ENCODE data around the gene MKKS.

Gene MKKS

DNA sequence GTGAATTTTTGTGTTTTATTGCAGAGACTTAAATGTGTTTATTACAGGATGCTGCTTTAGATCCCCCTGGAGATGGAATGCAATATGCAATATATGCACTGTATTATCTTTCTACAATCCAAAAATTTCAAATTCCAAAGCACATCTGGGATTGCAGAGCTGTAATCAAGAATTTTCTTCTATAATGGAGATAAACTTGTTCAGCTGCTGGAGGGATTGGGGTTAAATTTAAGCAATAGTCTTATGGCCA, 66.4 kb downstream of the MKKS start:
- Histone ChIP-seq H3K36me3 (ENCODE audit: control insufficient read depth in 1 of 2, insufficient read depth in 2 of 2, low read length in 2 of 2) (no peaks in the 10 kb centered on the region), H3K9me3 (ENCODE audit: control insufficient read depth in 1 of 2, low read length in 2 of 2) (no peaks in the 10 kb centered on the region), H3K27me3 (ENCODE audit: low read depth, low read length) (no peaks in the 10 kb centered on the region), H3K4me1 (ENCODE audit: control insufficient read depth in 1 of 2, insufficient read depth in 2 of 2, low read length in 2 of 2) (no peaks in the 10 kb centered on the region), H3K27ac (ENCODE audit: low read length) (no peak overlapping the region), H3K4me3 (ENCODE audit: low read depth in 1 of 2, low read length in 2 of 2) (no peak overlapping the region)

DNA sequence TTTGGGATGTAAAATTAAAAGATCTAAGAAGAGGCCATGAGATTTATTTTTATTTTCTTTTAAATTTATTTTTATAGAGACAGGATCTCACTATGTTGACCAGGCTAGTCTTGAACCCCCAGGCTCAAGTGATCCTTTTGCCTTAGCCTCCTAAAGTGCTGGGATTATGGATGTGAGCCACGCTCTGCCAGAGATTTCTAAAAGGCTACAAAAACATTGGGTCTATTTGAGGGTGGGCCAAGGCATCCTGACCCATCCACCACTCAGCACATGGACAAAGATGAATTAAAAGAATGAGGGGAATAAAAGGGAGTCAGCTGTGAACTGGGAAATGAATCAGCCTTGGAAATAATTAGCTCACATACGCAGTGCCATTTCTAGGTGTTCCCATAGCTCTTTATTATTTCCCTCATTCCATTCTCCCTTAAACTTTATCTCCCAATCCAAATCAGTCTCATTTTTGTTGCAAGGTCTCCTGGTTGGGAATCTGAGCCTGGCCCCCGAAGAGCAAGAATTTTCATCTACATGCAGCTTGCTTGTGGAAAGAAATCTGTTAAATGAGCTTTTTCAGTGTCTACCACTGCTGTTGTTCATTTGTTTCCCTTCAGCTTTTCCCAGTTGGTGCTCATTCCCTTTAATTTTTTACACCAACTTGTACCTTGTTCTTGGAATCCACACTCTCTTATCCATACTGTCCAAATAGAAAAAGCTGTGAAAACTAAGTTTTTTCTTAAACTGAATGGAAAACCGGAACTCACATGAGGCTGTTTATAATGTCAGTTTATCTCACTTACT, 66.9 kb downstream of the MKKS start:
- no peaks in the 10 kb centered on the region for H3K27me3 ChIP-seq (ENCODE audit: low read depth, low read length)
- H3K9me3 ChIP-seq (ENCODE audit: control insufficient read depth in 1 of 2, low read length in 2 of 2): no peaks in the 10 kb centered on the region
- no peaks in the 10 kb centered on the region for H3K4me1 ChIP-seq (ENCODE audit: control insufficient read depth in 1 of 2, insufficient read depth in 2 of 2, low read length in 2 of 2)
- H3K36me3 ChIP-seq (ENCODE audit: control insufficient read depth in 1 of 2, insufficient read depth in 2 of 2, low read length in 2 of 2): no peaks in the 10 kb centered on the region
- no peak overlapping the region for H3K4me3 ChIP-seq (ENCODE audit: low read depth in 1 of 2, low read length in 2 of 2)
- H3K27ac ChIP-seq (ENCODE audit: low read length): no peak overlapping the region

- no peaks in the 10 kb centered on the region for H3K36me3 ChIP-seq (ENCODE audit: control insufficient read depth in 1 of 2, insufficient read depth in 2 of 2, low read length in 2 of 2)
- no peak overlapping the region for H3K27ac ChIP-seq (ENCODE audit: low read length)
- no peak overlapping the region for H3K4me3 ChIP-seq (ENCODE audit: low read depth in 1 of 2, low read length in 2 of 2)
- H3K27me3 ChIP-seq (ENCODE audit: low read depth, low read length): no peaks in the 10 kb centered on the region
- H3K4me1 ChIP-seq (ENCODE audit: control insufficient read depth in 1 of 2, insufficient read depth in 2 of 2, low read length in 2 of 2): no peaks in the 10 kb centered on the region
- no peaks in the 10 kb centered on the region for H3K9me3 ChIP-seq (ENCODE audit: control insufficient read depth in 1 of 2, low read length in 2 of 2)
Observed at GRCh38 chr20:10362674-10363073, 71.3 kb downstream of the MKKS start.

DNA sequence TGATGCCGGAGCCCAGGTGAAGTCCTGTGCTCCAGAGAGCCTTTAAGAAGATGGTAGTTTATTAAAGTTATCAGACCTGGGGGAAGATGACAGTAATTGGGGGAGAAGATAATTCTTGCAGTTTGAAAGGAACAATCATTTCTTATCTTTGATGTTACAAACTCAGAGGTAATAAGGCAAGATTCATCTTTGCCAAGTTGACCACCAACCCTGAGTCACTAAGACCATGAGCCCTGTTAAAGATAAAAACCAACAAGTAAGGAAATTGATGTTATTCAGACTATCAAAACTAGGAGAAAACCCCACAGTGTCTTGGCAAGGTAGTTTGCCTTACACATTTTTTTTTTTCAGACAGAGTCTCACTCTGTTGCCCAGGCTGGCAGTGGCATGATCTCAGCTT, 73.1 kb downstream of the MKKS start:
- no peak overlapping the region for H3K27ac ChIP-seq (ENCODE audit: low read length)
- no peak overlapping the region for H3K4me3 ChIP-seq (ENCODE audit: low read depth in 1 of 2, low read length in 2 of 2)
- no peaks in the 10 kb centered on the region for H3K9me3 ChIP-seq (ENCODE audit: control insufficient read depth in 1 of 2, low read length in 2 of 2)
- H3K27me3 ChIP-seq (ENCODE audit: low read depth, low read length): no peaks in the 10 kb centered on the region
- H3K4me1 ChIP-seq (ENCODE audit: control insufficient read depth in 1 of 2, insufficient read depth in 2 of 2, low read length in 2 of 2): no peaks in the 10 kb centered on the region
- no peaks in the 10 kb centered on the region for H3K36me3 ChIP-seq (ENCODE audit: control insufficient read depth in 1 of 2, insufficient read depth in 2 of 2, low read length in 2 of 2)

- Histone ChIP-seq H3K4me1 (ENCODE audit: control insufficient read depth in 1 of 2, insufficient read depth in 2 of 2, low read length in 2 of 2) (no peaks in the 10 kb centered on the region), H3K27me3 (ENCODE audit: low read depth, low read length) (no peaks in the 10 kb centered on the region), H3K4me3 (ENCODE audit: low read depth in 1 of 2, low read length in 2 of 2) (no peak overlapping the region), H3K9me3 (ENCODE audit: control insufficient read depth in 1 of 2, low read length in 2 of 2) (no peaks in the 10 kb centered on the region), H3K27ac (ENCODE audit: low read length) (no peak overlapping the region), H3K36me3 (ENCODE audit: control insufficient read depth in 1 of 2, insufficient read depth in 2 of 2, low read length in 2 of 2) (no peaks in the 10 kb centered on the region)
Observed at GRCh38 chr20:10359621-10360040, 74.4 kb downstream of the MKKS start.

DNA sequence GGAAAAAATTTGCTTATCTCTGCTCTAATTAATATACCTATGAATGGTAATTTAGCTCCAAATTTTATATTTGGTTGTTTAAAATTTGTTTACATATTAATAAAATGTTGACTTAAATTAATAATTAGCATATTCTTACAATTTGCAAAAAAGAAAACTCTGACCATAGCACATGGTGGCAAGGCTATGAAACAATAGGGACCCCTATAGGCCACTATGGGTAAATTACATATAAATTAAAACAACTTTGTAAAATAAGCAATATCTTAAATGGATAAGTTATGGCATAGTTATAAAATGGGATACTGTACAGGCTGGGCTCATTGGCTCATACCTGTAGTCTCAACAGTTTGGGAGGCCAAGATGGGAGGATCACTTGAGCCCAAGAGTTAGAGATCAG, 76.0 kb downstream of the MKKS start:
- no peak overlapping the region for H3K4me3 ChIP-seq (ENCODE audit: low read depth in 1 of 2, low read length in 2 of 2)
- no peaks in the 10 kb centered on the region for H3K36me3 ChIP-seq (ENCODE audit: control insufficient read depth in 1 of 2, insufficient read depth in 2 of 2, low read length in 2 of 2)
- H3K27ac ChIP-seq (ENCODE audit: low read length): no peak overlapping the region
- H3K9me3 ChIP-seq (ENCODE audit: control insufficient read depth in 1 of 2, low read length in 2 of 2): no peaks in the 10 kb centered on the region
- H3K27me3 ChIP-seq (ENCODE audit: low read depth, low read length): no peaks in the 10 kb centered on the region
- H3K4me1 ChIP-seq (ENCODE audit: control insufficient read depth in 1 of 2, insufficient read depth in 2 of 2, low read length in 2 of 2): no peaks in the 10 kb centered on the region

GRCh38 chr20:10357061-10357708, 76.8 kb downstream of the MKKS start:
- H3K4me3 ChIP-seq (ENCODE audit: low read depth in 1 of 2, low read length in 2 of 2): no peak overlapping the region
- H3K9me3 ChIP-seq (ENCODE audit: control insufficient read depth in 1 of 2, low read length in 2 of 2): no peaks in the 10 kb centered on the region

DNA sequence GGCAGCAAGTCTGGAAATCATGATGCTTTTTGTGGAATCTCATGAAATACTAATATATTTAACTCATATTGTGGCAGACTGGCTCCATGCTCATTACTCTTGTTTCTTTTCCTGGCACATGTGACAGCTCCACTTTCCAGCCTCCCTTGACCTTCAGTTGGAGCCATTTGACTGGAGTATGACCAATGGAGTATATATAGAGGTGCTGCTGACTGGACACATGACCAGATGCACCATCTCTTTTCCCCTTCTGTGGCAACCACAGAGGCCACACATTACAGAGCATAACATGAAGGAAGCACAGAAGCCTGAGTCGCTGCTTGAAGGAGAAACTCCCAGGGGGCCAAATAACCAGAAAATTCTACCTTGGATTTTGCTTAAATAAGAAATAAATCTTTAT, 77.4 kb downstream of the MKKS start:
- no peaks in the 10 kb centered on the region for H3K9me3 ChIP-seq (ENCODE audit: control insufficient read depth in 1 of 2, low read length in 2 of 2)
- H3K4me1 ChIP-seq (ENCODE audit: control insufficient read depth in 1 of 2, insufficient read depth in 2 of 2, low read length in 2 of 2): no peaks in the 10 kb centered on the region
- H3K27ac ChIP-seq (ENCODE audit: low read length): no peak overlapping the region
- H3K36me3 ChIP-seq (ENCODE audit: control insufficient read depth in 1 of 2, insufficient read depth in 2 of 2, low read length in 2 of 2): no peaks in the 10 kb centered on the region
- H3K27me3 ChIP-seq (ENCODE audit: low read depth, low read length): no peaks in the 10 kb centered on the region
- no peak overlapping the region for H3K4me3 ChIP-seq (ENCODE audit: low read depth in 1 of 2, low read length in 2 of 2)

More at GRCh38 chr20:10357061-10357708, 76.8 kb downstream of the MKKS start:
- Histone ChIP-seq H3K4me1 (ENCODE audit: control insufficient read depth in 1 of 2, insufficient read depth in 2 of 2, low read length in 2 of 2) (no peaks in the 10 kb centered on the region), H3K27ac (ENCODE audit: low read length) (no peak overlapping the region), H3K36me3 (ENCODE audit: control insufficient read depth in 1 of 2, insufficient read depth in 2 of 2, low read length in 2 of 2) (no peaks in the 10 kb centered on the region), H3K27me3 (ENCODE audit: low read depth, low read length) (no peaks in the 10 kb centered on the region)

GRCh38 chr20:10352934-10353824, 80.8 kb downstream of the MKKS start:
- H3K27me3 ChIP-seq (ENCODE audit: low read depth, low read length): no peaks in the 10 kb centered on the region
- no peak overlapping the region for H3K4me3 ChIP-seq (ENCODE audit: low read depth in 1 of 2, low read length in 2 of 2)
- no peaks in the 10 kb centered on the region for H3K4me1 ChIP-seq (ENCODE audit: control insufficient read depth in 1 of 2, insufficient read depth in 2 of 2, low read length in 2 of 2)
- no peaks in the 10 kb centered on the region for H3K9me3 ChIP-seq (ENCODE audit: control insufficient read depth in 1 of 2, low read length in 2 of 2)
- H3K27ac ChIP-seq (ENCODE audit: low read length): no peak overlapping the region
- H3K36me3 ChIP-seq (ENCODE audit: control insufficient read depth in 1 of 2, insufficient read depth in 2 of 2, low read length in 2 of 2): no peaks in the 10 kb centered on the region
